OCI-LY7 (cell line): Measurements from ENCODE around the gene CRB2. TPM values are rescaled to one million over a fixed set of nuclear protein-coding genes. Genes with fewer than 3 reads are reported as not detected.

Experiments
- BruUV-seq: library from RNA; stranded (reverse); fragments of 400-500 nt; replicated peaks from 2 replicates; lab custom pipeline; 2021; lab: Mats Ljungman, UMichigan
- CTCF ChIA-PET: fragments of 300-600 bp; sonication (Branson Sonifier 250); formaldehyde crosslinking; loops from one replicate; lab custom pipeline; 2022; ENCODE audit warnings: antibody characterized with exemption; ENCODE audit not compliant: unreplicated experiment; lab: Charles Lee
- POLR2A ChIA-PET: fragments of 300-600 bp; sonication (Branson Sonifier 250); formaldehyde crosslinking; loops from one replicate; lab custom pipeline; 2022; ENCODE audit warnings: antibody characterized with exemption; lab: Charles Lee
- DNase-seq: peaks from one replicate; pipeline ENCODE4 v3.0.0-alpha.2; 2015; ENCODE audit warnings: low spot score
- H2AFZ ChIP-seq: fragments of 200-600 bp; sonication (generic), shearing (Covaris generic); 2 replicates; pipeline ENCODE4 v1.6.1; 2014; ENCODE audit warnings: mild to moderate bottlenecking, antibody characterized with exemption, low read length, moderate library complexity
- H3K27ac ChIP-seq: fragments of 200-600 bp; sonication (generic); 2 replicates; pipeline ENCODE4 v1.5.1; 2014; ENCODE audit warnings: mixed run types, low read depth, mild to moderate bottlenecking, moderate library complexity, low read length, inconsistent platforms; ENCODE audit not compliant: poor library complexity, severe bottlenecking
- H3K36me3 ChIP-seq: fragments of 200-600 bp; sonication (generic); 2 replicates; pipeline ENCODE4 v1.6.1; 2014; ENCODE audit warnings: mild to moderate bottlenecking, antibody characterized with exemption, low read length, moderate library complexity, mixed read lengths; ENCODE audit not compliant: insufficient read depth
- H3K4me1 ChIP-seq: fragments of 200-600 bp; sonication (generic); 2 replicates; pipeline ENCODE4 v1.5.1; 2014; ENCODE audit warnings: mild to moderate bottlenecking, low read length; ENCODE audit not compliant: insufficient read depth, poor library complexity, severe bottlenecking
- H3K4me2 ChIP-seq: fragments of 200-600 bp; sonication (generic); 2 replicates; pipeline ENCODE4 v1.6.1; 2014; ENCODE audit warnings: mild to moderate bottlenecking, low read length
- H3K4me3 ChIP-seq: fragments of 200-600 bp; sonication (generic); 2 replicates; pipeline ENCODE4 v1.5.1; 2014; ENCODE audit warnings: mild to moderate bottlenecking, low read depth, low read length; ENCODE audit not compliant: poor library complexity, severe bottlenecking
- H3K79me2 ChIP-seq: fragments of 200-600 bp; sonication (generic); 2 replicates; pipeline ENCODE4 v1.6.1; 2016; ENCODE audit warnings: low read depth, mild to moderate bottlenecking, low read length, moderate library complexity, mixed read lengths; ENCODE audit not compliant: insufficient read depth
- H3K9me2 ChIP-seq: fragments of 200-600 bp; sonication (generic); 2 replicates; pipeline ENCODE4 v1.6.1; 2016; ENCODE audit warnings: mild to moderate bottlenecking, low read length, mixed read lengths; ENCODE audit not compliant: insufficient read depth
- H3K9me3 ChIP-seq: fragments of 200-600 bp; sonication (generic); 2 replicates; pipeline ENCODE4 v1.6.1; 2014; ENCODE audit warnings: mild to moderate bottlenecking, mixed run types, low read length, mixed read lengths
- H4K20me1 ChIP-seq: fragments of 200-600 bp; sonication (generic); 2 replicates; pipeline ENCODE4 v1.6.1; 2014; ENCODE audit warnings: mild to moderate bottlenecking, antibody characterized with exemption, low read length, moderate library complexity, mixed read lengths; ENCODE audit not compliant: insufficient read depth
- CTCF ChIP-seq: fragments of 200-600 bp; sonication (generic); conservative IDR thresholded peaks from 2 replicates; pipeline ENCODE4 v1.5.1; 2014; ENCODE audit warnings: mild to moderate bottlenecking, antibody characterized with exemption, low read length, moderate library complexity, mixed read lengths
- EZH2phosphoT487 ChIP-seq: fragments of 200-600 bp; sonication (generic); IDR thresholded peaks from 2 replicates; pipeline ENCODE4 v1.6.1; 2018; ENCODE audit warnings: low read depth, borderline replicate concordance, mild to moderate bottlenecking, mixed run types, antibody characterized with exemption, low read length, moderate library complexity, mixed read lengths
- intact Hi-C: fragments of 100-400 bp; cut with micrococcal nuclease; formaldehyde crosslinking; loops from one replicate; pipeline ENCODE4 v1.10.0; 2022; ENCODE audit not compliant: unreplicated experiment
- total RNA-seq, 2 experiments: library from RNA; depleted of rRNA in 1 of 2; stranded (reverse); fragments of >200 nt in 1 of 2; shearing (Covaris generic) in 1 of 2; gene quantifications; 2 replicates each; pipeline ENCODE4 v1.2.3, GENCODE V29; 2014 to 2022

Gene CRB2
- total RNA-seq, 2 experiments from 2014 or later: 1.6 to 3.4 TPM

DNA sequence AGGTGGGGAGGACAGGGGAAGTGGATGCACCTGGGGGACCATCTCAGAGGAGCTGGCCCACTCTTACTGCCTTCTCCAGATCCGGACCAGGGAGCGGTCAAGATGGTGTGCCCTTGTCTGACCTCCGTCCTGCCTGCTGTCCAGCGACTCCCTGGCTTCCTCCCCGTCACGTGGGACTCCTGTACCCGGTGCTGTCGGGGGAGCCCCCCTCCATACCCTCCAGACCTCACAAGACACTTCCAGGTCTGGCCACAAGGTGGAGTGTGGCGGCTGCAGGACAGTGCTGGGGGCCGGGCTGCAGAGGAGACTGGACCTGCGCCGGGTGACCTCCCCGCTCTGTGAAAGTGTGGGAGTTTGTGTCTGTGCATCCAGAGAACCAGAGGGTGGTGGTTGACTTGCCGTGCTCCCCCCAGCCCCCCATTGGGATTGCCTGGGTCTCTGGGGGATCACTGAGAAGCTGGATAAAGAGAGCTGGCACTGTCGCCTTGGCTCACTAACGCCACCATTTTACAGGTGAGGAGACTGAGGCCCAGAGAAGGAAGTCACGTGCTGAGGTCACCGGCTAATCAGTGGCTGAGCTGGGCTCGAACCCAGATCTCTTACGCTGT lies 1.9 kb upstream of the CRB2 start:
- ChIA-PET POLR2A (no interaction called here), CTCF (interaction anchor here (0.6 to 1.4 kb wide), 5 partner anchors 10 to 278 kb away, joined by 3 to 4 read pairs (median 3); no protein-coding TSS in a partner anchor)
- no peaks in the 10 kb centered on the region for H4K20me1 ChIP-seq
- peak overlapping the region; percentile 29 for H3K4me3 ChIP-seq
- no peak overlapping the region for H3K27ac ChIP-seq
- peaks cover 22% of the 10 kb centered on the region for H3K4me1 ChIP-seq
- H2AFZ ChIP-seq: peak overlapping the region; percentile 2; the same call in 1 of the 2 replicates
- H3K36me3 ChIP-seq: no peaks in the 10 kb centered on the region
- BruUV-seq: no TSS peak
- TF ChIP-seq CTCF (peak; percentile 93), EZH2phosphoT487 (no peak)
- DNase-seq: peak; percentile 75
- H3K9me3 ChIP-seq: no peaks in the 10 kb centered on the region
- peak overlapping the region; percentile 39 for H3K4me2 ChIP-seq
- H3K9me2 ChIP-seq: no peaks in the 10 kb centered on the region
- intact Hi-C loops: loop anchor here (1.0 to 5.0 kb wide), 2 partner anchors 31 to 362 kb away; no protein-coding TSS in a partner anchor
- no peaks in the 10 kb centered on the region for H3K79me2 ChIP-seq

GRCh38 chr9:123354806-123355508 lies 1.0 kb upstream of the CRB2 start:
- BruUV-seq: no TSS peak
- Histone ChIP-seq H3K4me1 (peaks cover 26% of the 10 kb centered on the region), H4K20me1 (no peaks in the 10 kb centered on the region), H3K4me3 (no peak overlapping the region), H3K27ac (no peak overlapping the region), H3K4me2 (no peak overlapping the region), H3K9me2 (no peaks in the 10 kb centered on the region), H3K9me3 (no peaks in the 10 kb centered on the region), H2AFZ (no peak overlapping the region), H3K79me2 (no peaks in the 10 kb centered on the region), H3K36me3 (no peaks in the 10 kb centered on the region)
- no peak for DNase-seq
- TF ChIP-seq CTCF: no peak
- no peak for TF ChIP-seq EZH2phosphoT487
- ChIA-PET CTCF (interaction anchor here (0.9 to 1.4 kb wide), 4 partner anchors 11 to 279 kb away, joined by 3 to 4 read pairs (median 3); no protein-coding TSS in a partner anchor), POLR2A (interaction anchor here (1.1 kb wide), 1 partner anchor 11 kb away, joined by 4 read pairs; no protein-coding TSS in a partner anchor)
- intact Hi-C loops: loop anchor here (1.0 to 5.0 kb wide), 2 partner anchors 30 to 363 kb away; no protein-coding TSS in a partner anchor
